Uterus (tissue), 2 donors: ENCODE data around the gene ZNF469.

ENCODE experiments used
- POLR2A ChIP-seq, 2 donors: fragments of 450-650 bp; IDR thresholded peaks; one replicate each; pipeline ENCODE4 v1.6.1; 2016; ENCODE audit warnings: antibody characterized with exemption in 2 of 2, mild to moderate bottlenecking in 1 of 2, moderate library complexity in 1 of 2
- TF ChIP-seq, protein P1 (sequence below), 4 experiments: fragments of 200-600 bp in 2 of 4; fragments of 450-650 bp in 2 of 4; sonication (generic) in 2 of 4; IDR thresholded peaks; one replicate each; pipeline ENCODE4 v1.5.1; 2016 to 2019; ENCODE audit warnings: antibody characterized with exemption in 4 of 4, mild to moderate bottlenecking in 2 of 4, moderate library complexity in 1 of 4

DNA sequence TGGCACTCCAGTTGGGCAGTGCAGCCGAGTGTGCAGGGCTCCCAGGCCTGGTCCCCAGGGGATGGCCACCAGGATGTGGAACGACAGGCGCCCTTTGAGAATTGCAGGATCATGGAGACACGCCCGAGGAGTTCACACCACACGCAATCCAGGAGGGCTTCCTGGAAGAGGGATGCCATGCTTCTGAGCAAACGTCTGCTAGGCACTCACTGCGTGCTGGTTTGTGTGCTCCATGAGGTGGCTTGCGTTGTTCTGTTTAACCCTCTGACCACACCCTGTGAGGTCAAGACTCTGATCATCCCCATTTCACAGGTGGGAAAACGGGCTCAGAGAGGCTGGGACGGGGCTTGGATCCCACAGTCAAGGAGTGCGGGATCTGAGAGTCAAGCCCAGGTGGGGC, 37.7 kb downstream of the ZNF469 start:
- TF ChIP-seq, protein P1, sequence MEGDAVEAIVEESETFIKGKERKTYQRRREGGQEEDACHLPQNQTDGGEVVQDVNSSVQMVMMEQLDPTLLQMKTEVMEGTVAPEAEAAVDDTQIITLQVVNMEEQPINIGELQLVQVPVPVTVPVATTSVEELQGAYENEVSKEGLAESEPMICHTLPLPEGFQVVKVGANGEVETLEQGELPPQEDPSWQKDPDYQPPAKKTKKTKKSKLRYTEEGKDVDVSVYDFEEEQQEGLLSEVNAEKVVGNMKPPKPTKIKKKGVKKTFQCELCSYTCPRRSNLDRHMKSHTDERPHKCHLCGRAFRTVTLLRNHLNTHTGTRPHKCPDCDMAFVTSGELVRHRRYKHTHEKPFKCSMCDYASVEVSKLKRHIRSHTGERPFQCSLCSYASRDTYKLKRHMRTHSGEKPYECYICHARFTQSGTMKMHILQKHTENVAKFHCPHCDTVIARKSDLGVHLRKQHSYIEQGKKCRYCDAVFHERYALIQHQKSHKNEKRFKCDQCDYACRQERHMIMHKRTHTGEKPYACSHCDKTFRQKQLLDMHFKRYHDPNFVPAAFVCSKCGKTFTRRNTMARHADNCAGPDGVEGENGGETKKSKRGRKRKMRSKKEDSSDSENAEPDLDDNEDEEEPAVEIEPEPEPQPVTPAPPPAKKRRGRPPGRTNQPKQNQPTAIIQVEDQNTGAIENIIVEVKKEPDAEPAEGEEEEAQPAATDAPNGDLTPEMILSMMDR (IDR thresholded peaks at IDR 0.05) = no peak
- TF ChIP-seq POLR2A (IDR thresholded peaks at IDR 0.05) = no peak
